ENCODE results near the gene DDX52.

DNA sequence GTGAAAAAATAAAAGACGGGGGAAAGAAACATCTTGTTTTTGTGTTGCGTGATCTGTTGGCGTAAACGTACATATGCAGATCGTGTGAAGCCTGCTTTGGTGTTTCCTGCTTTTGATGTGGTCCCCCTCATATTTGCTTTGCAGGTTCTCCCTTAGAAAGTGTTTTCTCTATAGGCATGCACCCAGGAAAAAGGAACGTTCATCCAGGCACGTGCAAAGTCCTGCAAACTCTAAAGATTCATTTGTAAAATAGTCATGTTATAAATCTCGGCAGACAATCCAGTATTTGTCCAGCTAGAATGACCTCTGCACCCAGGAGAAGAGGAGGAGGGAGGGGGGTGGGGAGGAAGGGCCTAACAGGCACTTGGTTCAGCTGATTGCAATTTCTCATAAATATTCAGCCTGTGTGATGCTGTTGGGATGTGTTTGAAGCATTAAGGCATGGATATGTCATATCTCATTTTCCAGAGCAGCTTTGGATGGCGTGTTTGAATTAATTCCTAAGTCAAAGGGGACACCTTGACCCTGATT lies 40.3 kb upstream of the DDX52 start:
- TF ChIP-seq, protein P1, sequence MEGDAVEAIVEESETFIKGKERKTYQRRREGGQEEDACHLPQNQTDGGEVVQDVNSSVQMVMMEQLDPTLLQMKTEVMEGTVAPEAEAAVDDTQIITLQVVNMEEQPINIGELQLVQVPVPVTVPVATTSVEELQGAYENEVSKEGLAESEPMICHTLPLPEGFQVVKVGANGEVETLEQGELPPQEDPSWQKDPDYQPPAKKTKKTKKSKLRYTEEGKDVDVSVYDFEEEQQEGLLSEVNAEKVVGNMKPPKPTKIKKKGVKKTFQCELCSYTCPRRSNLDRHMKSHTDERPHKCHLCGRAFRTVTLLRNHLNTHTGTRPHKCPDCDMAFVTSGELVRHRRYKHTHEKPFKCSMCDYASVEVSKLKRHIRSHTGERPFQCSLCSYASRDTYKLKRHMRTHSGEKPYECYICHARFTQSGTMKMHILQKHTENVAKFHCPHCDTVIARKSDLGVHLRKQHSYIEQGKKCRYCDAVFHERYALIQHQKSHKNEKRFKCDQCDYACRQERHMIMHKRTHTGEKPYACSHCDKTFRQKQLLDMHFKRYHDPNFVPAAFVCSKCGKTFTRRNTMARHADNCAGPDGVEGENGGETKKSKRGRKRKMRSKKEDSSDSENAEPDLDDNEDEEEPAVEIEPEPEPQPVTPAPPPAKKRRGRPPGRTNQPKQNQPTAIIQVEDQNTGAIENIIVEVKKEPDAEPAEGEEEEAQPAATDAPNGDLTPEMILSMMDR (IDR thresholded peaks at IDR 0.05; ENCODE audit: low read depth, low read length): no peak
- TF ChIP-seq EZH2phosphoT487 (IDR thresholded peaks at IDR 0.05; ENCODE audit: low read depth): no peak

Data from OCI-LY3 (cell line).